Measurements from ENCODE around the gene ATP2B1.

DNA sequence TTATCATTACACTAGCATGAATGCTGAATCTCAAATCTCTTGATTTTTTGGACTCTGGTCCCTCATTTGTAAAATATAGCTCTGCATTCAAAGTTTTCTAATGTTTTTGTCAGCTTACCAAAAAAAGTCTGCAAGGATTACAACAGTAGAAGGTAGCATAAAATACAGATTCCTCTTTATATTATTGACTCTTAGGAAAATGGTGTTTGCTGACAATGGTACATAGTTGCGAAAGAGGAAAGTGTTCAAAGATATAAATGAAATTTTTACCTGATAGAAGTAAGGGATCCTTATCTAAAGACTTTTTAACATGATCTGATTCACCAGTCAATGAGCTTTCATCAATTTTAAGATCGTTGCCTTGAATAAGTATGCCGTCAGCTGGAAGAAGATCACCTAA is 74.1 kb downstream of the ATP2B1 start:
- TF ChIP-seq EZH2 (IDR thresholded peaks at IDR 0.05; ENCODE audit: borderline replicate concordance, low read length) (no peak), CTCF (conservative IDR thresholded peaks at IDR 0.05 in 1 of 2, IDR thresholded peaks at IDR 0.05 in 1 of 2; ENCODE audit: extremely low read depth in 1 of 2, insufficient read depth in 1 of 2, low read depth in 1 of 2, low read length in 2 of 2) (no peak)
